Activated CD4-positive, alpha-beta T cell treated with anti-CD3 and anti-CD28 coated beads, Interleukin-2, amount 50 U/mL, for 4 hours (primary cell): Measurements from ENCODE around the gene WBP2NL.
A peak's percentile ranks its signal among the peaks of the same experiment; 100 is the strongest.
"Not testable (repeated sequence)": the region's sequence is repeated elsewhere in the genome, so short reads cannot be mapped to it uniquely, and the experiment has no call there.

Experiments used
- DNase-seq, 2 experiments: peaks; one replicate each; pipeline ENCODE4 v3.0.0-alpha.2; 2020

Gene WBP2NL, protein sequence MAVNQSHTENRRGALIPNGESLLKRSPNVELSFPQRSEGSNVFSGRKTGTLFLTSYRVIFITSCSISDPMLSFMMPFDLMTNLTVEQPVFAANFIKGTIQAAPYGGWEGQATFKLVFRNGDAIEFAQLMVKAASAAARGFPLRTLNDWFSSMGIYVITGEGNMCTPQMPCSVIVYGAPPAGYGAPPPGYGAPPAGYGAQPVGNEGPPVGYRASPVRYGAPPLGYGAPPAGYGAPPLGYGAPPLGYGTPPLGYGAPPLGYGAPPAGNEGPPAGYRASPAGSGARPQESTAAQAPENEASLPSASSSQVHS

GRCh38 chr22:41998361-41999261 is at the start of gene WBP2NL:
TSS of gene WBP2NL (plus strand) at chr22:41998788. CDS start at chr22:41998819, 31 bp downstream.
- peak; percentile 82 to 83 for DNase-seq

- not testable (repeated sequence) for DNase-seq
These were observed 49.7 kb upstream of the WBP2NL start for GRCh38 chr22:41948928-41949296.

DNA sequence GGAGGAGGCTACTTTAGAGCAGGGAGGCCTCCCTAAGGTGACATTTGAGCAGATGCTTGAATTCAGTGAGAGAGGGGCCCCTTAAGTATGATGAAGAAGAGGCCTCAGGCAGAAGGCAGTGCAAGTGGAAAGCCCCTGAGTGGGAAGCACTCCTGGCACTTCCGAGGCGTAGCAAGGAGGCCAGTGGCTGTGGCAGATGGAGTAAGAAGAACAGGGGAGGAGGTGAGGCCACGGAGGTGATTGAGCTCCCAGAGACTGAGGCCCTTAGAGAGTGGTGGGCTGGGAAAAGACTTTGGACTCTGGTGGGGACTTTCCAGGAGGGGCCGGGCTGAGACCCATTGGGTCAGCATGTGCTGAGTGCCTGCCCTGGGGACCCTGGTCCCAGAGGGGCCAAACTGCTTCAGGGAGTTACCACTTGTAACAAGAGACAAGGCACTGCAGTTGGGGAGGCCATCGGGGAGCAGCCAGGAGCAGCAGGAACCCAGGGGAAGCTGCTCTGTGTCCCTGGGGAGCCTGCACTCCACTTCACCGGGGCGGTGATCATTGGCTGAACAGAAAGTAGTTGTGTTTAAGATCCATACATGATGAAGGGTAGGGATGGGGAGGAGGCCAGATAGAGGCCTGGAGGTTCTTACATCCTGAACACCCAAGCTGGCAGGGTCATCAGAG is 49.2 kb upstream of the WBP2NL start:
- no peak for DNase-seq

DNA sequence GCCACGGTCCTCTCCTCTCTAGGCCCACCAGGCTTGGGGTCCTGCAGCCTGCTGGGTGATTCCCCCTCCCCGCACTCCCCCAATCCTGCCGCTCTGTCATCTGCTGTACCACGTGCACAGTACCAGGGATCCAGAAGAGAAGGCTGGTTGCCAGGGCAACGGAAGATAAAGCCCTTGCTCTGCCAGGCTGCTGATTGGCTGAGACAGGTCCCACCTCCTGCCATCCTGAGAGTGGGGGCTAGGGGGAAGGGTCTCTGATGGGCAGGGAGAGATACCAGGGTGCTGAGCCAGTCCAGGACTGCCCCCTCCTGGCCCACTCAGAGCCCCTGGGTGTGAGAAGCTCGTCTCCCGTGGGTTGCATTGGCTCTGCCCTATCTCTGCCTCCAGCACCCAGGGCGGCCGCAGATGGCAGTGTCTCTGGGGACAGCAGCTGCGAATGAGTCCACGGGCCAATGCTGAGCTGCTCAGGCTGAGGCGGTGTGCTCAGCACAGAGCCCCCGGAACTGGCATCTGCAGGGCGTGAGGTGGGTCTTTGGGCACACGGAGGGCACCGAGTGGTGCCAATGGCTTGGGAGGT is 46.6 kb upstream of the WBP2NL start, which contains the start of gene SMIM45:
Gene SMIM45 (plus strand): TSS at position 253 of the 577 bp plus-strand sequence.
- no peak for DNase-seq

GRCh38 chr22:41952713-41953112 is 45.9 kb upstream of the WBP2NL start:
- DNase-seq: no peak

DNA sequence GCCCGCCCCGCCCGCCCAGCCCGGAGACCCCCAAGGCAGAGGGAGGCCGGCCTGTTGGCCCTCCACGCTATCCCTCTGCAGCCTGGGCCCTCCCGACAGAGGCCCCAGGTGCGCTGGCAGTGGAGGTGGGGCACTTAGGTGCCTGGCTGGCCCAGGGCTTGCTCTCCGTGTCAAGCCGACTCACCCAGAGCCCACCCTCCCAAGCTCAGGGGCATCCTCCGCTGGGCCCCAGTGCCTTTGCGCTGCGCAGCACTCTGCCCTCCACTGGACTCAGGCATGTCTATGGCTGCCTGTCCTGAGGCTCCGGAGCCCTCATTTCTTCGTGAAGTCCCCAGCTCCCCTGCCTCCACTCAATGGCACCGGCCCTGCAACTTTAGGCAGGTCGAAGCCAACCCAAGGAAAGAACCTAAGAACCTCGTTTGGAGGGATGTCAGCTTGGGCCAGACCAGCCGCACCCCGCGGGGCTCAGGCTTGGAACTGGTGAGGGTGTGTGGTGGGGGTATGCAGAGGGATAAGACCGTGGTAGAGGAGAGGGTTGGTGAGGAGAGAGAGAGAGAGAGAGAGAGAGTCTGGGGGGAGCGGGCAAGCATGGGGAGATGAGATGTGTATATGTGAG is 40.5 kb upstream of the WBP2NL start:
- DNase-seq: no peak

- no peak for DNase-seq
These were observed 35.0 kb upstream of the WBP2NL start for GRCh38 chr22:41963453-41964111.

DNA sequence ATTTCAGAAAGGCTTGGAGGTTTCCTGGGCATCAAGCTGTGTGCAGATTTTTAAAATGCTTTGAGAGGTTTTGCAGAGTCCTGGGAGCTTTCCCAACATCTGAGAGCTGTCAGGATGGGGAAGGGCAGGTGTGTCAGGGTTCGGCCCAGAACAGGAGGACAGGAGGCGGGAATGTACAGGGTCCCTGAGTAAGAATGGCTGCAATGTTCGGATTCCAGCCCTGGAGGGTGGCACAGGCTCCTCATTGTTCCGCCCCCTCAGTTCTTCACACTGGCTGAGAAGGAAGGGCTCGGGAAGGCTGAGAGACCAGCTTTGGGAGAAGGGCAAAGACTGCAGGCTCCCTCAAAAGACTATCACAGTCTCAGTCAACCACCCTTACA is 34.5 kb upstream of the WBP2NL start:
- DNase-seq: no peak

- DNase-seq: no peak
These were observed 32.4 kb upstream of the WBP2NL start for GRCh38 chr22:41966225-41966606.

DNA sequence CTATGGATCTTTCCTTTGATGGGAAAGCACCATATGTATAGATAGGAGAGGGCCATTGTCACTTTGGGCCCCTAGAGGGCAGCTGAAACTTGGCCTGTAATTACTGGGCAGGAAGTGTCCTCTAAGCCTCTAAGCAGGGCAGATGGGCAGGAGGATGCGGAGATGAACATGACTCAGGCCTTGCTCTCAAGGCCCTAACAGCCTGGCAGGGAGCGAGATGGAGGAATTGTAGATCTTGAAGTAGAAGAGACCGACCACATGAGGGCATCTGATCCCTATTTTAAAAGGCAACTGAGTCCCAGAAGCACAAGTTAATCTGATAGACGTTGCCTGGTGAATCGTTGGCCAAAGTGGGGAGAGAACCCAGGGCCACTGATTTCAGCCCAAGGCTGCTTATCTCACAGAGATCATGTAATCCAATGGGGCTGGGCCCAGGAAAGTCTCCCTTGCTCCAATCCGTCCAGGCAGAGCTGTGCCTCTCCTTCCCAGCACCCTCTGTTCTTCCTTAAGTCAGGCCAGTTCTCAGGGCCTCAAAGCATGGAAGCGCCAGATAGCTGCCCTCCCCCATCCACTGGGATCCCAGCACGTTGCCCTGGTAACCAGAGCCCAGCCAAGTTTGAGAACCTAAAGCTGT is 31.9 kb upstream of the WBP2NL start:
- DNase-seq: no peak

DNA sequence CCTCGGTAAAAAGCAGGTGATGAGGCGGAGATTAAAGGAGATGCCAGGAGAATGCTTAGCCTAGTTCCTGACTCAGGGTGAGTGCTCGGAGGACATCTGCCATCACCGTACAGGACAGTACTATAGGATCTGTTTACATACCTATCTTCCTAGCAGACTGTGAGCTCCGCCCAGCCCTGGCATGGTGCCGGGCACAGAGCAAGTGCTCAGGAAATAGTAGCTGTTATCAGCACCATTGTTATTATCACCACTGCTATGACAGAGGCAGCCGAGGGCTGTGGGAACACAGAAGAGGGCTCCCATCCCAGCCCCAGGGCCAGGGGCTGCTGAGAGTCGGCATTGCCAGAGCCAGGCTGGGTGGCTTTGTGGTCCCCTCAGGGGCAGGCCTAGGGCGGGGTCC is 30.0 kb upstream of the WBP2NL start:
- no peak for DNase-seq

GRCh38 chr22:41969110-41969646 is 29.4 kb upstream of the WBP2NL start, which contains the start of gene SEPTIN3:
TSS of gene SEPTIN3 (plus strand) at chr22:41969443. CDS start at chr22:41971493, 2,050 bp downstream.
- no peak for DNase-seq

DNA sequence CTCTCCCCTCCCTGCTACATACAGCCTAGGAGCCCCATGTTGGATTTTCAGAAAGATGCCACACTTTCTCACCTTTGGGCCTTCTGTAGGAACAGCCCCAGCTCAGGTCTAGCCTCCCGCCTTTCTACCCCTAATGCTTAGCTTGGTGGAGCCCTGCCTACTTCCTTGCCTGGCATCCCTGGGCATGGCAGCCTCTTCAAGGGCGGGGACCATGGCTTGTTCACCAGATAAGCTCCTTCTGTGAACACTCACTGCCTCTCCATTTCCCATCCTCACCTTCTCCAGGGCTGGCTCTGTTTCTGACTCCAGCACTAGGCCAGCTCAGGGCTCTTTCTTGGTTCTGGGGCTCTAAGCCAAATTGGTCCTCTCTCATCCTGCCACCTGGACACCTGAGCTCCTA is 28.0 kb upstream of the WBP2NL start:
- DNase-seq: no peak

- DNase-seq: no peak
These were observed 27.2 kb upstream of the WBP2NL start for GRCh38 chr22:41971431-41971830.

GRCh38 chr22:41974691-41975290 is 23.8 kb upstream of the WBP2NL start:
- DNase-seq: no peak

GRCh38 chr22:41975299-41976069 is 23.1 kb upstream of the WBP2NL start:
- no peak for DNase-seq

GRCh38 chr22:41976070-41976901 is 22.3 kb upstream of the WBP2NL start:
- peak; percentile 17 to 33 for DNase-seq

- no peak for DNase-seq
These were observed 21.5 kb upstream of the WBP2NL start for GRCh38 chr22:41976961-41977566.

DNA sequence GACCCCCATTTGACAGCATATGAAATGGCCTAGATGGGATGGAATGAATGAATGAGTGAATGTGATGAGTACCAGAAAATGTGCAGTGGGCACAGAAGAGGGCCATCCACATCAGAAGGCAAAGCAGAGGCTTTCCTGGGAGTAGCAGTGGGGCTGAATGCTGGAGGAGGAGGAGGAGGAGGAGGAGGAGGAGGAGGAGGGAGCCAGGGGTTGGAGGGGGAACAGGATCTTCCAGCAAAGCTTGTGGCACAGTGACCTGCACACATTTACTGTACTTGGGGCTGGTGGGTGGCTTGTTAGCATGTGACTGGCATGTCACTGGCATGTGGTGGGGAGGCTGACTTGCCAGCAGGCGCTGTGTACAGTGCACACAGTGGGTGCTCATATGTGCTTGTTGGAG is 19.9 kb upstream of the WBP2NL start:
- DNase-seq: no peak
